ENCODE results near the gene VPS4A. TPM values are rescaled to one million over a fixed set of nuclear protein-coding genes. Genes with fewer than 3 reads are reported as not detected.

VPS4A gene
- total and polyA plus RNA-seq, 2 donors (not counting 1 experiment from before 2014, with no cell fraction given) = 33.1 to 43.8 TPM

- ATAC-seq (ENCODE audit: low read depth) (no peak), DNase-seq (no peak)
- no peak overlapping the region for H3K4me2 ChIP-seq (replicated peaks; ENCODE audit: low read depth, low read length, poor library complexity, severe bottlenecking)
- POLR2A ChIA-PET = no interaction called here
- Mint-ChIP-seq H3K27ac (no peak overlapping the region), H3K9me3 (ENCODE audit: insufficient read depth) (no peaks in the 10 kb centered on the region), H3K27me3 (no peaks in the 10 kb centered on the region), H3K4me1 (peaks cover 23% of the 10 kb centered on the region), H3K4me3 (no peak overlapping the region)
- H3K9me3 ChIP-seq (ENCODE audit: control extremely low read depth in 1 of 3, control insufficient read depth in 2 of 3, insufficient read depth in 1 of 3, low read length in 2 of 3) = no peaks in the 10 kb centered on the region
- CTCF ChIA-PET = no interaction called here
- peaks cover 73% of the 10 kb centered on the region for H4K20me1 ChIP-seq (ENCODE audit: control insufficient read depth, insufficient read depth, low read length, poor library complexity, severe bottlenecking)
- TF ChIP-seq EZH2 (IDR thresholded peaks at IDR 0.05; ENCODE audit: borderline replicate concordance, insufficient read depth, low read depth, low read length, poor library complexity, severe bottlenecking) (no peak), CTCF (IDR thresholded peaks at IDR 0.05) (no peak)
- intact Hi-C loops (cut with micrococcal nuclease) = no loop called here
- WGBS (ENCODE audit: insufficient coverage) = 94% methylated on average over 14 of the region's 14 CpGs
- no peak overlapping the region for H3K27ac ChIP-seq (ENCODE audit: low read length in 2 of 2)
- peaks cover 3 to 11% of the 10 kb centered on the region in 2 donors for H3K4me1 ChIP-seq (ENCODE audit: control insufficient read depth in 2 of 2, insufficient read depth in 2 of 2, low read length in 2 of 2)
- H3K27me3 ChIP-seq (replicated peaks in 1 of 4; ENCODE audit: control extremely low read depth in 1 of 4, control insufficient read depth in 3 of 4, insufficient read depth in 4 of 4, low read length in 3 of 4) = no peaks in the 10 kb centered on the region
- no peak overlapping the region for H3K9ac ChIP-seq (ENCODE audit: low read length)
- peaks cover 72% of the 10 kb centered on the region for H3K79me2 ChIP-seq (ENCODE audit: control insufficient read depth, insufficient read depth, low read length)
- peaks cover 1 to 78% of the 10 kb centered on the region in 2 experiments for H3K36me3 ChIP-seq (replicated peaks in 1 of 2; ENCODE audit: control extremely low read depth in 1 of 2, control insufficient read depth in 1 of 2, extremely low read depth in 1 of 2, insufficient read depth in 2 of 2, low read length in 1 of 2)
- H2AFZ ChIP-seq (ENCODE audit: insufficient read depth, low read depth, low read length, poor library complexity, severe bottlenecking) = no peak overlapping the region
- no peak overlapping the region for H3K4me3 ChIP-seq (ENCODE audit: control extremely low read depth in 1 of 5, extremely low read depth in 1 of 5, insufficient read depth in 1 of 5, low read depth in 2 of 5, low read length in 4 of 5)
Measured at GRCh38 chr16:69323415-69323814, 12.3 kb downstream of the VPS4A start.

GRCh38 chr16:69324013-69324531, 12.9 kb downstream of the VPS4A start:
- Mint-ChIP-seq H3K9me3 (ENCODE audit: insufficient read depth) (no peaks in the 10 kb centered on the region), H3K4me3 (no peak overlapping the region), H3K27ac (no peak overlapping the region), H3K27me3 (no peaks in the 10 kb centered on the region), H3K4me1 (peaks cover 29% of the 10 kb centered on the region)
- no peak for DNase-seq
- Histone ChIP-seq H3K9me3 (ENCODE audit: control extremely low read depth in 1 of 3, control insufficient read depth in 2 of 3, insufficient read depth in 1 of 3, low read length in 2 of 3) (no peaks in the 10 kb centered on the region), H3K27me3 (replicated peaks in 1 of 4; ENCODE audit: control extremely low read depth in 1 of 4, control insufficient read depth in 3 of 4, insufficient read depth in 4 of 4, low read length in 3 of 4) (no peaks in the 10 kb centered on the region), H3K4me3 (ENCODE audit: control extremely low read depth in 1 of 5, extremely low read depth in 1 of 5, insufficient read depth in 1 of 5, low read depth in 2 of 5, low read length in 4 of 5) (no peak overlapping the region), H3K4me1 (ENCODE audit: control insufficient read depth in 2 of 2, insufficient read depth in 2 of 2, low read length in 2 of 2) (peaks cover 8 to 17% of the 10 kb centered on the region in 2 donors), H3K36me3 (replicated peaks in 1 of 2; ENCODE audit: control extremely low read depth in 1 of 2, control insufficient read depth in 1 of 2, extremely low read depth in 1 of 2, insufficient read depth in 2 of 2, low read length in 1 of 2) (peaks cover 1 to 74% of the 10 kb centered on the region in 2 experiments), H3K79me2 (ENCODE audit: control insufficient read depth, insufficient read depth, low read length) (peaks cover 72% of the 10 kb centered on the region), H3K4me2 (replicated peaks; ENCODE audit: low read depth, low read length, poor library complexity, severe bottlenecking) (no peak overlapping the region), H3K27ac (ENCODE audit: low read length in 2 of 2) (no peak overlapping the region), H3K9ac (ENCODE audit: low read length) (no peak overlapping the region), H4K20me1 (ENCODE audit: control insufficient read depth, insufficient read depth, low read length, poor library complexity, severe bottlenecking) (peaks cover 73% of the 10 kb centered on the region), H2AFZ (ENCODE audit: insufficient read depth, low read depth, low read length, poor library complexity, severe bottlenecking) (no peak overlapping the region)
- intact Hi-C loops (cut with micrococcal nuclease) = no loop called here
- ChIA-PET CTCF (interaction anchor here (0.9 kb wide), 1 partner anchor 13 kb away, joined by 3 read pairs; no protein-coding TSS in a partner anchor), POLR2A (no interaction called here)
- WGBS (ENCODE audit: insufficient coverage) = 90% methylated on average over 7 of the region's 8 CpGs
- TF ChIP-seq CTCF (IDR thresholded peaks at IDR 0.05) (no peak), EZH2 (IDR thresholded peaks at IDR 0.05; ENCODE audit: borderline replicate concordance, insufficient read depth, low read depth, low read length, poor library complexity, severe bottlenecking) (no peak)
- no peak for ATAC-seq (ENCODE audit: low read depth)

Measured in B cell (primary cell).